ENCODE data around the gene RNU5D-1.

Gene RNU5D-1

DNA sequence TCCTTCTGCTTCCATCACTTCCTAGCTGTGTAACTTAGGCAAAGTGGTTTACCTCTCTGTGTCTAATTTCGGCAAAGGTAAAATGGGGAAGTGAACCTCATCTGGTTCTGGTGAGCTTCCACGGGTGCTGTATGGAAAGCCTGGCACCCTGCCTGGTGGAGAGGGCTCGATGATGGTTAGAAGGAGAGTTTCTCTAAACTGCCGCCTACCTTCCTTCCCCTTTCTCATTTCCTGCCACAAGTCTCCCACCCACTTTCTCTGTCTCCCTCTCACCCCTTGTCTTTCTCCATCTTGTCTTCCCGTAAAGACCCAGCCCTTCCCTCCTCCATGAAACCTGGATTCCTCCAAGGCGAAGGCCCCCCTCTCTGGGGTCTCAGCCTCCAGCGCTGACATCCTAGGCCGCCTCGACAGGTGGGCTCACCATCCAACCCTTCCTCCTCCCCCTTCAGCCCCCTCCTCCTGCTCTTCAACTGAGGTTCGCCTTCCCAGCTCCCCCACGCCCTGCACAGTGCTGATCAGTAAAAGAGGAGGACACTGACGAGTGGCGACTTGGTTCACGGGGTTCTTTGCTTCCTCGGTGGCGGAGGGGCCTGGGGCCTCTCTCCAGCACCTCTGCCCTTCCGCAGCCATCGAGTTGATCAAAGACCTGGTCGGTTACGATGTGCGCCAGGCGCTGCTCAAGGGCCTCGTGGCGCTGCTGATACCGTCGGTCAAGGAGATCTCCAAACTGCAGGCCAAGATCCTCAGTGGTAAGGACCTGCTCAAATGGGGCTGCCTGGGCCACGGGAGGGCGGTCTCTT lies 7.3 kb downstream of the RNU5D-1 start:
- H3K4me3 ChIP-seq (ENCODE audit: low read depth, low read length), result peak overlapping the region; percentile 65
- peak; percentile 97 for DNase-seq (ENCODE audit: low read depth)
- TF ChIP-seq MYC (IDR thresholded peaks at IDR 0.05; ENCODE audit: low read depth, low read length), result peak; percentile 63; the same call in 1 of the 2 replicates
- TF ChIP-seq, protein P1, sequence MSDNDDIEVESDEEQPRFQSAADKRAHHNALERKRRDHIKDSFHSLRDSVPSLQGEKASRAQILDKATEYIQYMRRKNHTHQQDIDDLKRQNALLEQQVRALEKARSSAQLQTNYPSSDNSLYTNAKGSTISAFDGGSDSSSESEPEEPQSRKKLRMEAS (IDR thresholded peaks at IDR 0.05; ENCODE audit: low read depth, low read length), result peak; percentile 56
- TF ChIP-seq, protein P2, sequence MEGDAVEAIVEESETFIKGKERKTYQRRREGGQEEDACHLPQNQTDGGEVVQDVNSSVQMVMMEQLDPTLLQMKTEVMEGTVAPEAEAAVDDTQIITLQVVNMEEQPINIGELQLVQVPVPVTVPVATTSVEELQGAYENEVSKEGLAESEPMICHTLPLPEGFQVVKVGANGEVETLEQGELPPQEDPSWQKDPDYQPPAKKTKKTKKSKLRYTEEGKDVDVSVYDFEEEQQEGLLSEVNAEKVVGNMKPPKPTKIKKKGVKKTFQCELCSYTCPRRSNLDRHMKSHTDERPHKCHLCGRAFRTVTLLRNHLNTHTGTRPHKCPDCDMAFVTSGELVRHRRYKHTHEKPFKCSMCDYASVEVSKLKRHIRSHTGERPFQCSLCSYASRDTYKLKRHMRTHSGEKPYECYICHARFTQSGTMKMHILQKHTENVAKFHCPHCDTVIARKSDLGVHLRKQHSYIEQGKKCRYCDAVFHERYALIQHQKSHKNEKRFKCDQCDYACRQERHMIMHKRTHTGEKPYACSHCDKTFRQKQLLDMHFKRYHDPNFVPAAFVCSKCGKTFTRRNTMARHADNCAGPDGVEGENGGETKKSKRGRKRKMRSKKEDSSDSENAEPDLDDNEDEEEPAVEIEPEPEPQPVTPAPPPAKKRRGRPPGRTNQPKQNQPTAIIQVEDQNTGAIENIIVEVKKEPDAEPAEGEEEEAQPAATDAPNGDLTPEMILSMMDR (IDR thresholded peaks at IDR 0.05; ENCODE audit: low read depth, low read length), result no peak
- TF ChIP-seq POLR2A (IDR thresholded peaks at IDR 0.05; ENCODE audit: extremely low read depth, insufficient read length), result peak; percentile 55

GRCh38 chr1:44723064-44723463 lies 7.9 kb downstream of the RNU5D-1 start:
- TF ChIP-seq MYC (IDR thresholded peaks at IDR 0.05; ENCODE audit: low read depth, low read length) (no peak), POLR2A (IDR thresholded peaks at IDR 0.05; ENCODE audit: extremely low read depth, insufficient read length) (no peak)
- TF ChIP-seq, protein P1 (IDR thresholded peaks at IDR 0.05; ENCODE audit: low read depth, low read length), result no peak
- TF ChIP-seq, protein P2 (IDR thresholded peaks at IDR 0.05; ENCODE audit: low read depth, low read length), result no peak
- no peak for DNase-seq (ENCODE audit: low read depth)
- peak overlapping the region; percentile 65 for H3K4me3 ChIP-seq (ENCODE audit: low read depth, low read length)

DNA sequence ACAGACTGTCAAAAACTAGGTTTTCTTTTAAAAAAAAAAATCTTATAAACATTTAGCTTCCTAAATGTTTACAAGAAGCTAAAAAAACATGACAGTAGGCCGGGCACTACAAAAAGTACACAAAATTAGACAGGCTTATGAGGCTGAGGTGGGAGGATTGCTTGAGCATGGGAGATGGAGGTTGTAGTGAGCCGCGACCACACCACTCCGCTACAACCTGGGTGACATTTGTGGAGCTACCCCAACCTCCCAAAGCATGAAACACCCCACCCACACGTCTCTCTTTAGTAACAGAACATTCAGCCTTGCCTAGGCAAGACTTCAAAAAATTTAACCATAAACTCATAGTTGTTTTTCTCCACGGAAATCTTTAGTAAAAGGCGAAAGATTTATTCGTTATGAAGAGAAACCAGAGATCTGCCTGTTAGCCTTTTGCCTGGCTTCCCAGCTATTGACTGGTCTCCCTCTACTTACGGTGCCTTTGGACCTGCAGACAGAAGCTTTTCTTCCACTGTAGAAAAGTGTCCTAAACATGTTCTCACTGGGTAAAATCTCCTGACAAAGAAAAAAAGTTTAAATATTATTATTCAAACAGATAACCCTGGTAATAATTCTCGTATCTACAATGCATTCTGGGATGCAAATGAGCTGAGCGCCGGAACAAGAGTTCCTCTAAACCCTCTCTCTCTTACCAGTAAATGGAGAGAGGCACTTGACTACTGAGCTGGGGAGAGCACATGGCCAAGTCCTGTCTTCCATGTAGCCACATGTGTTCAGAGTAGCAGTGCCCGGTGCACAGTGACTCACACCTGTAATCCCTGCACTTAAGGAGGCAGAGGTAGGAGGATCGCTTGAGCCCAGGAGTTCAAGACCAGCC lies 9.2 kb downstream of the RNU5D-1 start:
- TF ChIP-seq POLR2A (IDR thresholded peaks at IDR 0.05; ENCODE audit: extremely low read depth, insufficient read length) (peak; percentile 100), MYC (IDR thresholded peaks at IDR 0.05; ENCODE audit: low read depth, low read length) (peak; percentile 100)
- TF ChIP-seq, protein P2 (IDR thresholded peaks at IDR 0.05; ENCODE audit: low read depth, low read length), result no peak
- TF ChIP-seq, protein P1 (IDR thresholded peaks at IDR 0.05; ENCODE audit: low read depth, low read length), result peak; percentile 99
- H3K4me3 ChIP-seq (ENCODE audit: low read depth, low read length), result peak overlapping the region; percentile 49
- DNase-seq (ENCODE audit: low read depth), result peak; percentile 99

- H3K4me3 ChIP-seq (ENCODE audit: low read depth, low read length), result no peak overlapping the region
- no peak for TF ChIP-seq POLR2A (IDR thresholded peaks at IDR 0.05; ENCODE audit: extremely low read depth, insufficient read length)
- TF ChIP-seq, protein P2 (IDR thresholded peaks at IDR 0.05; ENCODE audit: low read depth, low read length), result no peak
- TF ChIP-seq, protein P1 (IDR thresholded peaks at IDR 0.05; ENCODE audit: low read depth, low read length), result no peak
- TF ChIP-seq MYC (IDR thresholded peaks at IDR 0.05; ENCODE audit: low read depth, low read length), result no peak
- DNase-seq (ENCODE audit: low read depth), result no peak
Observed at GRCh38 chr1:44720281-44720680, 10.7 kb downstream of the RNU5D-1 start.

- DNase-seq (ENCODE audit: low read depth), result no peak
- H3K4me3 ChIP-seq (ENCODE audit: low read depth, low read length), result no peak overlapping the region
- TF ChIP-seq MYC (IDR thresholded peaks at IDR 0.05; ENCODE audit: low read depth, low read length), result no peak
- TF ChIP-seq, protein P1 (IDR thresholded peaks at IDR 0.05; ENCODE audit: low read depth, low read length), result no peak
- TF ChIP-seq, protein P2 (IDR thresholded peaks at IDR 0.05; ENCODE audit: low read depth, low read length), result no peak
- no peak for TF ChIP-seq POLR2A (IDR thresholded peaks at IDR 0.05; ENCODE audit: extremely low read depth, insufficient read length)
Observed at GRCh38 chr1:44719318-44719717, 11.7 kb downstream of the RNU5D-1 start.

All from NB4 (cell line).